ELF-1 (cell line): ENCODE data around the gene PAK6.
A peak's percentile ranks its signal among the peaks of the same experiment; 100 is the strongest.

Experiments
- DNase-seq: peaks from one replicate; pipeline ENCODE4 v3.0.0-alpha.2; 2016; ENCODE audit warnings: low read depth, low spot score

Gene PAK6

GRCh38 chr15:40241269-40242212, 2.7 kb downstream of the PAK6 start:
- no peak for DNase-seq

- no peak for DNase-seq
These were observed 3.3 kb downstream of the PAK6 start for GRCh38 chr15:40242213-40242599.

DNA sequence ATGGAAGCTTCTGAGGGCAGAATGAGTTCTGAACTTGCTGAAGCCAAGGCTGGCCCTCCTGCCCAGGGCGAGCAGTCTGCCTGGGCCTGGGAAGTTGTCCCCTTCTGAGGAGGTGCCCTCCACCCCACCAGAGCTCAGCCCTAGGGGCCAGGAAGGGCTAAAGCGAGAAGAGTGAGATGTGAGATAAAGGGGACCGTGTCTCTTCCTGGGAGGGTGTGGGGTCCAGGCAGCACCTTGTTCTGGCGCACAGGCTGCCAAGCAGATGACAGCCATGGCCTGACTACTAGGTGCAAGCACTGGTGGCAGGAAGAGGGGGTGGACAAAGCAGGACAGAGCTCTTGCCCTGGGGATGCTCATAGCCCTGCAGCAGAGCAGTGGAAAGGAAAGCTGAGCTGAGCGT, 3.7 kb downstream of the PAK6 start:
- no peak for DNase-seq

GRCh38 chr15:40243126-40243810, 4.4 kb downstream of the PAK6 start:
- no peak for DNase-seq

DNA sequence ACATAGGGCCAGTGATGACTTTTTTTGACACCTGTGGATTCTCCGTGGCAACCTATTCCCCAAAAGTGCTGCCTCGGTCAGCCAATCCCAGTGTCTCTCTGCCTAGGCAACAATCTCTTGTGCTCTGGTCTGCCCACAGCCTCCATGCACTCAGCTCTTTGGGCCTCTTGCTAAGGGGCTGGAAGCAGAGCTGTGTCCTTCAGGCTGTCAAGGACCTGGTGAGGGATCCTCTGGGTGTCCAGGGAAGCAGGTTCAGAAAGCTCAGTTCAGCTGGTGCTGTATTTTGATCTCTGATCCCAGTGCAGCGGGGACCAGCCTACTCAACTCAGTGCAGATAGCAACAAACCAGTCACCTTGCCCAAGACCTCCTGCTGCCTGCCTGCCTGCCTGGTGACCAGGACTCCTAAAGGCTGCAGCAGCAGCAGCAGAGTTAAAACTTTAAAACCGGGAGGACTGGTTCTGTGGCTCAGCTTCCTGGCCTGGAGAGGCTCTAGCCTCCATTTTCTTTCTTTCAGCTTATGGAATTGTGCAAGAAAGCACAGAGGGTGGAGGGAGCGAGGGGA, 6.2 kb downstream of the PAK6 start:
- DNase-seq = peak; percentile 77

- DNase-seq = no peak
These were observed 7.0 kb downstream of the PAK6 start for GRCh38 chr15:40245666-40246450.

DNA sequence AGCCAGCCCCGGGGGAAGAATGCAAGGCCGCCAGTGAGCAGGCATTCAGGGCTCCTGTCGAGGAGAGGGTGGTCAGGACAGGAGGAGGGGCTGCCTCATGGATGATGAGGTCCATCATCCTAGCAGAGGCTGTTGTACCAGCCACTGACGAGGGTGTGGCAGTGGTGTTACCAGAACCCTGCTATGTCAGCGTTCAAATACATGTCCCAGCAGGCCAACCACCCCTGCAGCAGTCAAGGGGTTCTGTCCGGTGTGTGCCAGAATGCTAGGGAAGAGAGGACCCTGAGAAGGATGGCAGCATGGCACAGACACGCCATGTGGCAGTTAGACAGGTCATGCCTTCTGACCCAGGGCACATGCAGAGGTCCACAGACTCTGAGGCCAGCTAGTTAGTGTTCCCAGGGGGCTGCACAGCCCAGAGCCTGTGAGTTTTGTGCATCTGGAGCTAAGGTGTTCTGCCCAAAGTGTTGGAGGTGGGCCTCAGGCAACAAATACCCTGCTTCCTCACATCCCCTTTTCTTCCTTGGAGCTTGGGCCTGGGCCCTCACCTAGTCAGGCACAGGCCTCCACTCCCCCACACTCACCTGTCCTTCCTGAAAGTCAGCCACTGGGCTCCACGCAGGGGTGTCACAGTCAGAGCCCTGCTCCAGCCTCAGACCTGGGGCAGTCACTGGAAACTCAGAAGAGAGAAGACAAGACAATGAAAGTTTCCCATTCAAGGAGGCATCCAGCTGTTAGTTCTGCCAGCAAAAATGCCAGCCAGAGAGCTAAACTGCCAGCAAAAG, 7.8 kb downstream of the PAK6 start:
- DNase-seq = no peak

DNA sequence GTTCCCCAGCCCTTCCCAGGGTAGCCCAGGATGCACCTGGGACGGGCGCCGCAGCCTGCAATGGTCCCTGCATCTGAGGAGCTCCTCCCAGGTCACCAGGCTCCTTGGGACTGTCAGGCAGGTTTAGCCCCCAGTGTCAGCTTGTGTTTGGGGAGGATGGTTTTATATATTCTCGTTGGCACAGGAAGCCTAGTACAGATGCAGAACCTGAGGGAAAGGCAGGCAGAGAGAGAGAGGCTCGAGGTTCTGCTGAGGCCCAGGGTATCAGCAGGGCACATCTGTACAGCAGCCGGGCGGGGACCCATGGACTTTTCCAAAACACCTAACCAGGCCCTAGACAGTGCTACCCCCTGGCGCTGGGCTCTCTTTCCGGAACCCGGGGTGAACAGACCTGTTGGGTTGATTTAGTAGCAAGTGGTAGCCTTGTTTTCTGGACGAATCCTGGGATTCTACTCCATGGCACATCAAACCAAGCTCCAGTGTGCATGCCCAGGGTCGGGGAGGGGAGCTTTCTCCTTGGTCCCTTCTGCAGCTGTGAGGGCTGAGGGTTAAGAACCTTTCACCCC, 8.6 kb downstream of the PAK6 start:
- no peak for DNase-seq

DNA sequence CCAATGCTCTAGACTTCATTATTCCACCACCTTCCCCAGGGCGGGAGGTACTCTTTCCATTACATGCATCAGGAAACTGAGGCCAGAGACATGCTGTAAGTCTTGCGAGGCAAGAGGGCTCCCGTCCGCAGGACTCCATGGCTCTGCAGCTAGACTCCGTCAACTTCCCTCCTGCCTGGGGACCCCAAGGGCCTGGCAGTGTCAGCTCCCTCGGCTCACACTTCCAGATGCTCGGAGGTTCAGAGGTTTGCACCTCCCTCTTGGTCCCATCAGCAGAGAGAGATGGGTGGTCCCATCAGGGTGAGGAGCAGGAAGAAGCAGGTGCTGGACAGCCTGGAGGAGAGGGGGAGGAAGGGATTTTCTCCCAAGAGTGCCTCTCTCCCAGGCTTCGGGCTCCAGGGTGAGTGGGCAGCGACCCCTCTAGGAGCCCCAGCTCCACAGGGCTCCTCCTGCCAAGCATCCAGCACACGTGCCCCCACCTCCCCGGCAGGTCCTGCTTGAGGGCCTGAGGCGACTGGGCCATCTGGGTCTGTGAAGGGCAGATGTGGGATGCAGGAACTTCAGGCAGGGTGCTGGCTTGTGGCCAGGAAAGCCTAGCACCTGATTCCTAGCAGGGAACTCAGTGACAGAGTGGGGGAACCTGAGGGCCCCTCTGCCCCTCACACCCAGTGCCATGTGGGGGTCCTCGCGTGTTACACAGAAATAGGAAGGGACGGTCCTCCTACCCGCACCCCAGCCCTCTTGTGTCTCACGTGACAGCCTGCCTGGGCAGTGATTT, 9.3 kb downstream of the PAK6 start:
- DNase-seq = no peak

DNA sequence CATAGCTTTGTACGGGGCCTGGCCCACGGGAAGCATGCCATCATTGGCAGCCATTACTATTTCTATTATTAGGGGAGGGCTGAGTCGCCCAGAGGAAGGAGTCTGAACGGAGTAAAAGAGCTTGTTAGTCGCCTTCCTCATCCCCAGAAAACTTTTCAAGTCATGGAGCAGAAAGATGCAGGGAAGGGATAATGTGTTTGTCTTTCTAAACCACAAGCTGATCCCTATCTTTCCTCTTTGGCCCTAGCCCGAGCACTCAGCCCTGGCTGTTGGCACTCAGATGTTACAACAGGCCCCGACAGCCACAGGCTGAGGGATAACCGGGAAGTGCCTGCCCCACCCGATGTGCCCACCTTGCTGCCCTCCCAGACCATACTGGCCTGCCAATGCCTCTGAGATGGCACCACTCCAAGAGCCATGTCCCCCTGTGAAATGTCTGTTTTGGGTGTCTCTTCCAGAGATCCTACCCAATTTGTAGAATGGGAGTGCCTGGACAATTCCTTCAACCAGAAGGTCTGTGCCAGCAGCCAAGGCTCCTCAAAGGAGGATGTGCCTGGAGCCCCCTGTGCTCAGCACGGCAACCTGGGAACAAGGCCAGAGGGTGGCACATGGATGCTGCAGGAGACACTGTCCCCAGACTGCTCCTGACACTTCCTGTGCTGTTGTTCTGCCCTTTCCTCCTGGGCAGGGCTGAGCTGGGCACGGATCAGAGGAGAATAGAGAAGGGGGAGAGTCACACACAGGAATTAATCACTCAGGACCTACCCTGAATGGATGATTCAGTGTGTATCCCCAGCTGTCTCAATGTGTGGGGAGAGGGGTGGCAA, 10.8 kb downstream of the PAK6 start:
- DNase-seq = no peak

- DNase-seq = no peak
These were observed 11.4 kb downstream of the PAK6 start for GRCh38 chr15:40250304-40250656.

- no peak for DNase-seq
These were observed 12.1 kb downstream of the PAK6 start for GRCh38 chr15:40250771-40251483.

DNA sequence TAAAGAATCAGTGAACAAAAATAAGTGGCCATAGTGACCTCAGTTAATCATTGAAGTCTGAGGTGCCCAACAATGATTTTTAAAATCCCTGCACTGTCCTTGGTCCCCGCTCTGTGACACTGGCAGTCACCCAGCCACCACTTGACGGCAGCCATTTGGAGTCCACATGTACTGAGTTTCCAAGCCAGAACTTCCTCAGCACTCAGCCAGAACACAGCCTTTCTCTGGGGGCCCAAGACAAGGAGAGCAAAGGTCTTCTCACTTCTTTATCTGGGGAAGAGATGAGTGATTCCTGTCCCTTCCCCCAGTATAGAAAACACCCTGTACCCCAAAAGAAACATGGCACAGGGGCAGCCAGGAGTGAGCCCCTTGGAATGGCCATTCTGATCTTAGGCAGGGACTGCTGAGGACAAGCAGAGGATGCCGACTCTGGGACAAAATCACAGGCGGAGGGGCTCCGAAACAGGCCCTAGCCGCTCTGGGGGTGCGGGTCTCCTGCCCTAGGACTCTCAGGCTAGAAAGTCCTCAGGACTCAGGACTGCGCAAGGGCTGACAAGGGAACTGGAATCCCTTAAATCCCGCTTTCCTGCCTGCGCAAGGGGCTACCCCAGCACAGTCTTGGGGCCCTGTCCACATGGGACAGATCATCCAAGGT, 12.8 kb downstream of the PAK6 start:
- no peak for DNase-seq

- DNase-seq = no peak
These were observed 13.2 kb downstream of the PAK6 start for GRCh38 chr15:40252141-40252437.

DNA sequence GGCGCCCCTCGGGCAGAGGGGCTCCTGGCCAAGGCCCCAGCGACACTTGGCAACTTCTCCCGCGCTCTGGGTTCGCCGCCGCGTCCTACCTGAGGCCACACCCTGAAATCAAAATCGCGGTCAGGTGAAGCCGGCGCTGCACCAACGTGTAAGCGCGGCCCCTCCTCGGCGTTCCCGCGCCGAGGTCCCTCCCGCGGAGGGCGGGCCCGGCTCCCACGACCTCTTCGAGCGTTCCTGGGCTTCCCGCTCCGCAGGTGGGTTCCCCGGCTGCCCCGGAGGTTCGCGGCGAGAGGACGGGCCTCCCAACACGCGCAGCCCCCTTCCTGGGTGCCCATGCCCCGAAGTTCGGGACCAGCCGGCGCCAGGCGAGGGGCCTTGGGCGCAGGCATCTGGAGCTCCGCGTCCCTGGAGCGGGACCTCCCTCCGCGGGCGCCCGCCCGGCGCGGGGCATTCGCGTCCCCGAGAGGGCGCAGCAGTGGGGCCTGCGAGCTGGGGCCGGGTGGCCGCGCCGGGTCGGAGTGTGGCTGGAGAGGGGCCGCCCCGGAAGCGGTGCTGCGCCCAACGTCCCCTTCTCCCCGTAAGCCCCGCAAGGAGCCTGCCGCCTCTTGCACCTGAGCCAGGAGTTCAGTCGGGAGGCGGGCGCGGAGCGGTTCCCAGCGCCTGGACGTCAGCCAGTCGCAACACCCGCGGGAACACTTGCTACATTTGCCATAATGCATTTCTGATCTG, 13.7 kb downstream of the PAK6 start:
- no peak for DNase-seq

DNA sequence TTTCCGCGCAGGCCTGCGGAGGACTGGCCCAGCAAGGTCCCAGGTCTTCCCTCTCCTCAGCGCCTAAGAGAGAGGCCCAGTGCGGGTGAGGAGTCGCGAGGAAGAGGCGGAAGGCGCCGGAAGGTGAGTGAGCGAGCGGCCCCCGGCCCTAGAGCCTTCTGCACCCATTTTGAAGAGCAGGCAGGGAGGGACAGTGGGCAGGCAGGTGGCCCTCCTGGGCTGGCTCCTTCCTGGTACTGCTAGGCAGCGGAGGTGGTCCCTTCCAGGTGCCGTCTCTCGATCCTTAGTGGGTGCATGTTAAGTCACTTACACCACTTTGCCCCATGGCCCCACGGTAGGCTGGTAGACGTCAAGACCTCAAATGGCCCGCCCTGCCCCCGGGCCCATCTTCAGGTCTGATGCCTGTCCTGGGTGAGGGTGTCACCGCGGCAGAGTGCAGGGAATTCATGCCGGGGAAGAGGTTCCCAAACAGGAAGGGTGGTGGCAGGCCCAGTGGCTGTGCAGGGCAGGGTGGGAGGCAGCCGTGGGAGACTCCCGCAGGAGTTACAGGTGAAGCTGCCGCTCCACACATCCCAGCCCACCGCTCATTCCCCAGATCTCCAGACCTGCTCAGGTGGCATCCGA, 14.4 kb downstream of the PAK6 start:
- no peak for DNase-seq

- DNase-seq = no peak
These were observed 15.6 kb downstream of the PAK6 start for GRCh38 chr15:40254452-40254851.
